HEK293T (cell line): ENCODE data around the gene GCNT2.

Source experiments
- ARNT ChIP-seq: fragments of 450-650 bp; IDR thresholded peaks from 2 replicates; pipeline ENCODE4 v1.6.1; 2017; ENCODE audit warnings: mild to moderate bottlenecking
- CTBP1 ChIP-seq: fragments of 450-650 bp; IDR thresholded peaks from 2 replicates; pipeline ENCODE4 v1.6.1; 2016; ENCODE audit warnings: borderline replicate concordance
- ELF4 ChIP-seq: fragments of 450-650 bp; IDR thresholded peaks from 2 replicates; pipeline ENCODE4 v1.6.1; 2017; ENCODE audit warnings: antibody characterized with exemption
- FOXM1 ChIP-seq: fragments of 450-650 bp; IDR thresholded peaks from 2 replicates; pipeline ENCODE4 v1.6.1; 2017; ENCODE audit warnings: mild to moderate bottlenecking, borderline replicate concordance
- HDGF ChIP-seq: fragments of 450-650 bp; IDR thresholded peaks from 2 replicates; pipeline ENCODE4 v1.6.1; 2017; ENCODE audit warnings: antibody characterized with exemption, borderline replicate concordance

- no peak for TF ChIP-seq HDGF
- TF ChIP-seq FOXM1: no peak
- no peak for TF ChIP-seq ARNT
- no peak for TF ChIP-seq ELF4
- TF ChIP-seq CTBP1: no peak
Measured at GRCh38 chr6:10582774-10583508, 61.8 kb downstream of the GCNT2 start.
